NCI-H774 (cell line): Measurements from ENCODE around the gene SCGB3A2.

Experiments
- DNase-seq: peaks from one replicate; lab custom pipeline; 2025; lab: John Stamatoyannopoulos, UW

SCGB3A2 gene

DNA sequence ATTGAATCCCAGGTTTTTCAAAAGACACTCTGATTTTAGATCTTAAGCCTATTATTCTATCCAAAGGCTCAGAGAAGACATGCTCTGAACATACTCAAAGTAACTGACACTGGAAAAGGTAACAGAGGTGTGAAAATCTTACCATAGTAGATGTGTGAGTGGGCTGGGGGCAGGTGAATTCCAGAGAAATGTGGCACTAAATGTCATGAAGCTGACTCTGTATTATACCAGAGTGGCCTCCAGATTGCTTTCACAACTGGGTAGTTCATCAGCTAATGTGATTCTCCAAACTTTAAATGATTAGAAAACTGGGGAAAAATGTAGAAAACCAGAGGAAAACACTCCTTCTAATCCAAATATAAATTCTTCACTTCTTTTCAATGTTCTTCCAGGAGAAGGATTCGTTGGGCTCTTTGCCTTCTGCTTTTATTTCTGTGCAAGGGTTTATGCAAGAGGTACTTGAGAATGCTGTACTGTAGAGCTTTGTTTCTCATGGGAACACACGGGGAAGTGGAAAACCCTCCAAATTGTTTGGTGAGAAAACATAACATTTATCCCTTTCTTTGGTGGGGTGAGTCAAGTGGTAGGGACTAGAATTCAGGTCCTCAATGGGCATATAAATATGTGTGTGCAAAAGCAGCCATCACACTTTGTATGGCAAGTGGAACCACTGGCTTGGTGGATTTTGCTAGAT is at the start of gene SCGB3A2:
SCGB3A2 (plus strand) TSS at position 646 of the 694 bp plus-strand sequence. CDS start 93 bp downstream, outside the sequence.
- DNase-seq, result no peak

- no peak for DNase-seq
These were observed 48.5 kb upstream of the SCGB3A2 start for GRCh38 chr5:147830035-147830434.

- no peak for DNase-seq
These were observed 47.0 kb upstream of the SCGB3A2 start, which contains the start of gene SPINK1 for GRCh38 chr5:147831465-147831864. Gene SPINK1, minus strand, starts transcription at chr5:147831671. Its CDS starts 94 bp downstream, at chr5:147831577.

DNA sequence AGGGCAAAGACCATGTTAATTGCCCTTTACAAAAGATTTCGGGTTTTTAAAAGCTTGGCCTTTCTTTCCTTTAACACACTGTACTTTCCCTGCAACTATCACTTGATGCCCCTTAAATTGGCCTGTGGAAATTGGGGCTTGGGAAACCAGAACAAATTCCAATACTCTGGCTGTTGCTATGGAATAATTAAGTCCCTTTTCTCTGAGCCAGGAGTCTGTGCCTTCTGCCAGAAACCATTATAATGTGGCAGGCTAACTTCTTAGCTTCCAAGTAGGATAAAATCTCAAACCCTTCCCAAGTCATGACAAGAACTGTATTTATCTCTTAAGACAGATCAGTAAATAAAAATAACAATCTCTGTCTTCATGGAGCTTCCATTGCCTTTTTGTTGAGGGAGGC is 46.0 kb upstream of the SCGB3A2 start:
- DNase-seq, result no peak

DNA sequence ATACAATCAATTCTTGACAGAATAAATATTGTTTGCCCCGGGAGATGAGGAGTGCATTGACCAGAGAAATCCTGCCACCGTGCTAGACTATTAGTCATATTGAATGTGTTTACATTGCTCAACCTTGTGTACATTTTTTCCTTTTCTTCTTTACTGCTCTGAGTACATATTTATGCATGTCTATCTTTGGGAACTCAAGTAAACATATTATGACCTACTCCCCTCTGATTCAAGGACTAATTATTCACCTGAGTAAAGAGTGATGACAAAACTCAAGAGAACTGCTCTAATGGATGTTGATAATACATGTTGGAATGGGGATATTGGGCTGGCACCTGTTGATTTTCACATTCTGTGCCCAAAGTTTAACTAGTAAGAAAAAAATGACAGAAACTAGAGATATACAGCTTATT is 43.1 kb upstream of the SCGB3A2 start:
- peak; percentile 88 for DNase-seq

GRCh38 chr5:147836439-147836838 is 42.1 kb upstream of the SCGB3A2 start:
- DNase-seq, result no peak

DNA sequence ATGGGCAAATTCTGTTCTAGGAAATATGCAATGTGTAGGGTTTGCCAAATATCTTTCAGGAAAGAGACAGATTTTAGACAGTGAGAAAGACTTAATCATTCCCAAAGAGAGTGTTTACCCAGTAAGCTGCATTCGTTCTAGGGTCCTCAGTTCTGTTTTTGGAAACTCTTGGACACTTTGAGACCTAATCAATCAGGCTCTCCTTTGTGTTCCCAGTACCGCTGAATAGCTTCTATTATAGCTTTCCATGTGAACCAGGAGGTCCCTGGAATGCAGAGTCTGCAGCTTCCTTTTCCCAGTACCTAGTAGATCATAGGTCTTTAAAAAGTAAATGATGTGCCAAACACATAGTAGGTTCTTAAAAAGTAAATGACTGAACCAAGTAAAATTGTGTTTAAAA is 35.6 kb upstream of the SCGB3A2 start:
- no peak for DNase-seq

DNA sequence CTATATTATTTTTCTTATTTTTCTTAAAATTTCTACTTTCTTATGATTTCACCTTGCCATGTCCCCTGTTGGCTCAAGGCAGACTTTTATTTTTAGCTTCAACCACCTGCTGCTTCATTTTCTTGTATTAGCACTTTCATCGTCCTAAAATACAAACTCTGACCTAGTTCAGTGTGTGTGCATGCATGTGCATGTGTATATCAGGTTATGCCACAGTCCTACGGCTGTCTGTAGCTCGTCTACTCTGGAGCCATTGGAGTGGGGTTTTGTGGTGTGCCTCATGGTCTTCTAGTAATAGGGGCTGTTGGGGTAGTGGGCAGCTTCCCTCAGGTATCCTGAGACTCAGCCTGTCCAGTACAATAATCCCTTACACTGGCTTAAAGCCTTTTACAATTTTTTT is 33.7 kb upstream of the SCGB3A2 start:
- DNase-seq, result no peak

- DNase-seq, result no peak
These were observed 32.9 kb upstream of the SCGB3A2 start for GRCh38 chr5:147845618-147846017.

- no peak for DNase-seq
These were observed 29.3 kb upstream of the SCGB3A2 start for GRCh38 chr5:147849226-147849625.

DNA sequence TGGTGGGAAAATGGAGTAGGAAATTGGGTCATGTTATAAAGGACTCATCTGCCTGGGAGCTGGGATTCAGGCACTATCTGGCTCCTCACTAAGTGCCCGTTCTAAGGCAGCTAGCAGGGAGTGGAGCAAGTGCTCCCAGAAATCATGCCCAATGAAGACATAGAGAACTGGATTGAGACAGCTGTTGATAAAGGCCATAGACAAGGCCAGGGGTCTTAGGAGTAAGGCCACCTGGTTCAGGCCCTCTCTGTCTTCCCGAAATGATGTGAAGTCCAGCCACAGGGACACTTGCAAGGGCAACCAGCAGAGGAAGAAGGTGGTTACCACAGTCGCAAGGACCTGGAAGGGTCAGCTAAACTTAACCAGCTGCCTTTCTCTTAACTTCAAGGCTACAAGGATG is 26.9 kb upstream of the SCGB3A2 start:
- no peak for DNase-seq

GRCh38 chr5:147852365-147852764 is 26.1 kb upstream of the SCGB3A2 start:
- no peak for DNase-seq

DNA sequence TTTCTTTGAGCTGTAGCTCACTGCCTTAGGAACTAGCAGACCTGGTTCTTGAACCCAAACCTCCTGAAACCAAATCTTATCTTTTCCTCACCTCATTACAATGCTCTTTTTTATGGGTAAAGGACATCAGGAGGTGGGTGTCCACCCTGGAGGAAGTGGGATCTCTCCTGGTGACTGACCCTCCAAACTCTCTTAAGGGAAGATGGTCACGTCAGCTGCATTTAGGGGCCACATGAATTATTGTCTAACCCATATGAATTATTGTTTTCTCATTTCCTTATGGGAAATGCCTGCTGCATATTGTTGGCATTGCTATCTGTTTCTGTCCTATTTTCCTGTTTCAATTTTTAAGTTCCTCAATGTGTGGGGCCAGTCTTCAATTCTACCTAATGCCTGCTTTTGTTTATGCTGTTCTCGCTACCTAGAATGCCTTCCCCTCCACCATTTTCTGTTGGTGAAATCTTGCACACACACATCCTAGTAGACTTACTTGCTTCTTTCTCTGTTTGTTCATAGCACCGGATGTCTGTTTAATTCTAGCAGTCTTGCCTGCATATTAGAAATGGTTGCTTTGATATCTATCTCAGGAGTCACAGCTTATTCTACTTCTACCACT is 25.0 kb upstream of the SCGB3A2 start:
- no peak for DNase-seq

DNA sequence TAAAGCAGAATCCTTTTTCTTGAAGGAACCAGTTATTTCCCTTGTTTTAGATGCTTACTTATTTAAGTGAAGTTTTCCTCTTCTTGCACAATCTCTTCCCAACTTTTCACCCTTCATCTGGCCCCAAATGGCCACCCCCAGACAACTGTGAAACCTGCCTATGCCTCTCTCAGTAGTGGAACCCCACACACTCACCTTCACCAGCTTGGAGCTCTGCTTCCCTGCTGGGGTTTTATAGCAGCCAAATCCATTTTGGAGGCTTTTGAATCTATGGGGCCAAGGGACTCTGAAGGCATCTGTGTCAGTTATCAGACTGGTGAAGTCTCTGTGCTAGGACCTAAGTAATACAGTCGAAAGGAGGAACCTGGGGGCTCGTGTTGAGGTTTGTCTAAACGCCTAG is 24.2 kb upstream of the SCGB3A2 start:
- no peak for DNase-seq

GRCh38 chr5:147854894-147855773 is 23.4 kb upstream of the SCGB3A2 start:
- no peak for DNase-seq

DNA sequence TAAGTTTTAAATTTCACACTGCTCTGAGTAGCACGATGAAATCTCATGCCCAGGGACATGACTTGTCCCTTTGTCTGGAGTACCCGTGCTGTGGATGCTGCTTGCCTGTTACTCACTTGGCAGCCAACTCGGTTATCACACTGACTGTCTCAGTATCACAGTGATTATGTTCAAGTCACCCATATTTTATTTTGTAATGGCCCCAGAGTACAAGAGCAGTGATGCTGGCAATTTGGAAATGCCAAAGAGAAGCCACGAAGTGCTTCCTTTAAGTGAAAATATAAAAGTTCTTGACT is 22.8 kb upstream of the SCGB3A2 start:
- DNase-seq, result no peak

DNA sequence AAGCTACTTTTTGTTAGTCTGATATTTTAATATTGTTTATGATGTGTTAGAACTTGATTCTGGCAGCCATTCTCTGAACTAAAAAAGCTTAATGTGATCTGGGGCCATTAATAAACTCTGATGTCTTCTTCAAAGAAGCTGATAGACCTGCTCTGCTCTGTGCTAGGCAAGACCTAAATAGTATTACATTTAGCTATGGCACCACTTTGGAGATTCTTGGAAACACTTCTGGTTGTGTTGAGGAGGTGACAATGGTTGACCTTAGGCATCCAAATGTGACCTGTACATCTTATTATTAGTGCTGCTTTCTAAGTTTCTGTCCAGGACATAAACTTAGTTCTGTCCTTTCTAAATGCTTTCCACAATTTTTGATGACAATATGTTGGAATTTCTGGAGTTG is 21.7 kb upstream of the SCGB3A2 start:
- DNase-seq, result no peak

GRCh38 chr5:147857302-147858129 is 21.0 kb upstream of the SCGB3A2 start:
- DNase-seq, result peak; percentile 20

DNA sequence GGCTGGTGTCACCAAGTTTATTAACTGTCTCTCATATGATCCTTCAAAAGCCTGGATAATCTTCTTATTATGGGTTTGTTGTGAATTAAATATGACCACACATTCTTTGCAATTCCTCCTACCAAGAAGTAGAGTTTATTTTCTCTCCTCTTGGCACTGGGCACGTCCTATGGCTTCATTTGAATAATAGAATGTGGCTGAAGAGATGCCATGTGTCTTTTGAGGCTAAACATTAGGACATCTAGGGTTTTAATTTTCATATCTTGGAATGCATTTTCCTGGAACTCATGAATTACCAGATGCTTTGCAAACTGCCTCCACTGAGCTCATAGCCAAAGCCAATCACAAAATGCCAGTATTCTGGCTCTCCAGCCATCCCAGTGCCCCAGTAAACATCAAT is 19.9 kb upstream of the SCGB3A2 start:
- no peak for DNase-seq

DNA sequence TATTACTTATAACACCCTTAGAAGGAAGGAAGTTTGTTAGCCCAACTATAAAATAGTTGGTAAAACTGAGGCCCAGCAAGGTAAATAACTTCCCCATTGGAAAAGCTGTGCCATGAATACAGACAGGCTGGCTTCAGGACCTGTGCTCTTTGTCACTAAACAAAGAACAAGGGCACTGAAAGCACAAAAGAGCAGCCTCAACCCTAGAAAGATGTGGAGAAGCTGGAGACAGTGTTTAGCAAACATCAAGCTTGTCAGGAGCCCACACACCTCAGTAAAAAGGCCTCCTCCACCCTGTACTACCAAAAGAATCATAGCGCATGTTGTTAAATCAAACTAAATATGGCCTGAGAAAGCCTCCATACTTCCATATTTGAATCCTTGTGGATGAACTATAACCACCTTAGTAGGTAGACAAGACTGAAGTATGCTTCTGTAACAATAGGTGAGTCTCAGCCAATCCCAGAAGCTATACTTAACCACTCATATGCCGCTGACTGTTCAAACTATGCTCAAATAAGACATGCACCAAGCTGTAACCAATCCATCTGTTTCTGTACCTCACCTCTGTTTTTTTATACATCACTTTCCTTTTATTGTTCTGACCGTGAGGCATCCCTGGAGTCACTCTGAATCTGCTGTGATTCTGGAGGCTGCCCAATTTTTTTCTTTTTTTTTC is 18.4 kb upstream of the SCGB3A2 start:
- DNase-seq, result no peak

GRCh38 chr5:147860641-147861025 is 17.9 kb upstream of the SCGB3A2 start:
- peak; percentile 13 for DNase-seq
